SKM-1 treated with dmso at 0.1 percent for 144 hours (cell line): ENCODE results near the gene PI4K2B.
A peak's percentile ranks its signal among the peaks of the same experiment; 100 is the strongest.
"Not testable (repeated sequence)": the region's sequence is repeated elsewhere in the genome, so short reads cannot be mapped to it uniquely, and the experiment has no call there.

Experiments used
- DNase-seq: peaks from one replicate; lab custom pipeline; 2025; ENCODE audit not compliant: unreplicated experiment; lab: John Stamatoyannopoulos, UW

PI4K2B gene

DNA sequence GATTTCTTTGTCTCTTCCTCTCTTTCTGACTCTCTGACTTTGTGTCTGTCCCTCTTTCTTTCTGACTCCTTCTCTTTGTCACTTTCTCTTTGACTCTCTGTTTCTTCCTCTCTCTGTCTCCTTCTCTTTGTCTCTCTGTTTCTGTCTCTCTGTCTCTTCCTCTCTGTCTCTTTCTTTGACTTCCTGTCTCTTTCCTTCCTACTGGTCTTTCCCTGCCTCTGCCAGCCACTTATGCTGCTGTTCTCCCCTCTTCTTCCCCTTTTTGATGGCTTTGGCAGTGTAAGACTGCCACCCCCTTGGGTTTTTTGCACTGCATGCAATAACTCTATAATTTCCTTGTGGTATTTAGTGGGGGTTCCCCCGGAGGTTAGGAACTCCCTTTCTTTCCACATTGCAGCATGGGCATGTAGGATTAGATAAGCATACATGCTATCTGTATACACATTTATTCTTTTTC lies 6.9 kb downstream of the PI4K2B start:
- peak; percentile 54 for DNase-seq

DNA sequence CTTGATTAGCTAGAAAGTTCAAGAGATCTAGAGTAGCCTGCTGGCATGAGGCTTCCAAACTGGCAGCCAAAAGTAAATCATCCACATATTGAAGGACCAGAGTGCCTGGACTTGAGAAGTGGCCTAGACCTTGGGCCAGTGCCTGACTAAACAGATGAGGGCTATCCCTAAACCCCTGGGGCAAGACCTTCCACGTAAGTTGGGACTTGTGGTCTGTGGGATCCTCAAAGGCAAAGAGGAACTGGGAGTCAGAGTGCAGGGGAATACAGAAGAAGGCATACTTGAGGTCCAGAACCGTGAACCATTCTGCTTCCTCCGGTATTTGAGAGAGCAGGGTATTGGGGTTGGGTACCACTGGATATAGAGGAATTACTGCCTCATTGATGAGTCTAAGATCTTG lies 8.4 kb downstream of the PI4K2B start:
- not testable (repeated sequence) for DNase-seq

DNA sequence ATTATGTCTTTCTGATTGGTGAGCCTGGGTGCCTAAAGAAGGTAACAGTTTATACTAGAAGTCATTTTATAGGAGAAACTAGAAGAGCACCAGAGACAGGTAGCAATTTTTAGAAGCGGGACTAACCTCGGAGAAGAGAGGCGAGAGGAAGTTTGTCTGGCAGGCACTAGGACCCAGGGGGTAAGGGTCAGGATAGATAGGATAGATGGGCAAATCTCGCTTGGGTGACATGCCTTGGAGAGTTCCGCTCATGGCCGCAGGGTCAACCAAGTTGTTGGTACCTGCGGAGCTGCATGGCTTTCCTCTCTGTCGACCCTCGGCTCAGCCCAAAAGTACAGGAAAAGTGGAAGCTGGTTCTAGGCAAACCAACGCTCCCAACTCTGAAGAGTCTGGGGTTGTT lies 11.3 kb downstream of the PI4K2B start:
- no peak for DNase-seq

DNA sequence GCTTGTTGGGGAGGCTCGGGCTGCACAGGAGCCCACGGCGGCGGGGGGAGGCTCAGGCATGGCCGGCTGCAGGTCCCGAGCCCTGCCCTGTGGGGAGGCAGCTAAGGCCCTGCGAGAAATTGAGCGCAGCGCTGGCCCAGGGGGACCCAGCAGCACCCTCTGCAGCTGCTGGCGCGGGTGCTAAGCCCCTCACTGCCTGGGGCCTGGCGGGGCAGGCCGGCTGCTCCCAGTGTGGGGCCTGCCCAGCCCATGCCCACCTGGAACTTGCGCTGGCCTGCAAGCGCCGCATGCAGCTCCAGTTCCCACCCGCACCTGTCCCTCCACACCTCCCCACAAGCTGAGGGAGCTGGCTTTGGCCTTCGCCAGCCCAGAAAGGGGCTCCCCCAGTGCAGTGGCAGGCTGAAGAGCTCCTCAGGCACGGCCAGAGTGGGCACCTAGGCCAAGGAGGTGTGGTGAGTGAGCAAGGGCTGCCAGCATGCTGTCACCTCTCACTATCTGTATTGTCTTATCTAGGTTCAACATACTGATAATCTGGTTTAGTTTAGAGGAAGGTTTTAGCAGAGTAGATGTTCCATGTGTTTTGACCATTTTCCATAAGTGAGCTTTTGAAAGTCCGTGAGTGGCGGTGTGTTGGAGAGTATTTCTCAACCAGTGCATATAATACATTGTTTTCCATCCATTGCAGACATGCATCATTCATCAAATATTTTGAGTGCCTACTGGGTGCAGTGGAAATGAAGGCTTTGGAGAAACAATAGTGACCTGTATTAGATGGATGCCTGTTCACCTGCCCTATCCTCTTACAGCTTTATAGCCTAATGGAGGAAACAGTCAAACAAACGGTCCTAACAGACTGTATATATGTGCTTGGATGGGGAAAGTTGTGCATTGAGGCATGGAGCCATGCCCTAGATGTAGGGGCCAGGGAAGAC lies 13.1 kb downstream of the PI4K2B start:
- DNase-seq: no peak

DNA sequence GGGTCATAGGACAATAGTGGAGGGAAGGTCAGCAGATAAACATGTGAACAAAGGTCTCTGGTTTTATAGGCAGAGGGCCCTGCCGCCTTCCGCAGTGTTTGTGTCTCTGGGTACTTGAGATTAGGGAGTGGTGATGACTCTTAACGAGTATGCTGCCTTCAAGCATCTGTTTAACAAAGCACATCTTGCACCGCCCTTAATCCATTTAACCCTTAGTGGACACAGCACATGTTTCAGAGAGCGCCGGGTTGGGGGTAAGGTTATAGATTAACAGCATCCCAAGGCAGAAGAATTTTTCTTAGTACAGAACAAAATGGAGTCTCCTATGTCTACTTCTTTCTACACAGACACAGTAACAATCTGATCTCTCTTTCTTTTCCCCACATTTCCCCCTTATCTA lies 15.0 kb downstream of the PI4K2B start:
- DNase-seq: not testable (repeated sequence)

DNA sequence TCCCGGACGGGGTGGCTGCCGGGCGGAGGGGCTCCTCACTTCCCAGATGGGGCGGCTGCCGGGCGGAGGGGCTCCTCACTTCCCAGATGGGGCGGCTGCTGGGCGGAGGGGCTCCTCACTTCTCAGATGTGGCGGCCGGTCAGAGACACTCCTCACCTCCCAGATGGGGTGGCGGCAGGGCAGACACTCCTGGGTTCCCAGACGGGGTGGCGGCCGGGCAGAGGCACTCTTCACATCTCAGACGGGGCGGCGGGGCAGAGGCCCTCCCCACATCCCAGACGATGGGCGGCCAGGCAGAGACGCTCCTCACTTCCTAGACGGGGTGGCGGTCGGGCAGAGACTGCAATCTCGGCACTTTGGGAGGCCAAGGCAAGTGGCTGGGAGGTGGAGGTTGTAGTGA lies 15.7 kb downstream of the PI4K2B start:
- DNase-seq: not testable (repeated sequence)

DNA sequence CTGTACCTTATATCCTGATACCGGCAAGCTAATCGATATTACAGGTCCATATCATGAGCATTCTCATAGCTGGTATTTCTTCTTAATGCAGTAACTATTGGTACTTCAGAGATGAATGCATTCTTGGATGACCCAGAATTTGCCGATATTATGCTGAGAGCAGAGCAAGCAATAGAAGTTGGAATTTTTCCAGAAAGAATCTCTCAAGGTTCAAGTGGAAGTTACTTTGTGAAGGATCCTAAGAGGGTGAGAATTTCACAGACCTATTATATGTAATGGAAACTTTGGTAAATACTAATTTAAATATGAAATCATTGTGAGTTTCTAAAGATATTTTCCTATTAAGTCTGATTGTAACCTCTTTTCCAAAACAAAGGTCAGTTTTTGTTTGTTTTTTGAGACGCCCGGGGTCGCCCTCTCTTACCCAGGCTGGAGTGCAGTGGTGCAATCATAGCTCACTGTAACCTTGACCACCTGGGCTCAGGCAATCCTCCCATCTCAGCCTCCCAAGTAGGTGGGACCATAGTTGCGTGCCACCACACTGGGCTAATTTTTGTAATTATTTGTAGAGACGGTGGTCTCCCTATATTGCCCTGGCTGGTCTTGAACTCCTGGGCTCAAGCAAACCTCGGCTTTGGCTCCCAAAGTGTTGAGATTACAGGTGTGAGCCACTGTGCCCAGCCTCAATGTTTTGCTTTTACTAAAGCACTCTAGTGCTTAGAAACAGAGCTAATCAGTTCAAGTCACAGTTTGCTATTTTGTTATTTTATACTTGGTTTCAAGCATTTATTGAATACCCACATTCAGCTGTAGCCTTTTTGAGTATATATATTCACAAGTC lies 18.6 kb downstream of the PI4K2B start:
- no peak for DNase-seq

DNA sequence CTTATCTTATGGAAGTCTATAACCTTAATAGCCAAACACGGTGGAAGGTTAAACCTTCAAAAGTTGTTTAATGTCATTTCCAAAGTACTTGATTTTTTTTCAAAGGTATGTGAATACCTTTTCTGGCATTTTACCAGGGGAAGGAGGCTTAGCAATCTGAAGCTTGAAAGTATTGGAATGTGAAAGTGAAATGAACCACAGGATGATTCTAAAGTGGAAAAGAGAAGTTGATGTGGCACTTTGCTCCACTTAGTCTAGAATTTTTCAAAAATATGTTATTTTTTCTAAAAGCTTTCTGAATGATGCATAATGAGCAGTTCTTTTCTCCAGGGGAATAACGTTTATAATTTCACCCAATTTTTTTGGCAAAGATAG lies 19.2 kb downstream of the PI4K2B start:
- DNase-seq: no peak

DNA sequence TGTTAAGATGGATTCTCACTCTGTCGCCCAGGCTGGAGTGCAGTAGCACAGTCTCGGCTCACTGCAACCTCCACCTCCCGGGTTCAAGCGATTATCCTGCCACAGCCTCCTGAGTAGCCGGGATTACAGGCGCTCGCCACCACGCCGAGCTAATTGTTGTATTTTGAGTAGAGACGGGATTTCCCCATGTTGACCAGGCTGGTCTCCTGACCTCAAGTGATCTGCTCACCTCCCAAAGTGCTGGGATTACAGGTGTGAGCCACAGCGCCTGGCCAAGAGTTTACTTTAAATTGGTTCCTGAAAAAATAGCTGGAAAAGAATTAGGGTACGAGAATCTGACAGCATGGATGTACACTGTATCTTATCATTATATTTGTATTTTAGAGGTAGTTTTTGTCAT lies 20.0 kb downstream of the PI4K2B start:
- DNase-seq: not testable (repeated sequence)

DNA sequence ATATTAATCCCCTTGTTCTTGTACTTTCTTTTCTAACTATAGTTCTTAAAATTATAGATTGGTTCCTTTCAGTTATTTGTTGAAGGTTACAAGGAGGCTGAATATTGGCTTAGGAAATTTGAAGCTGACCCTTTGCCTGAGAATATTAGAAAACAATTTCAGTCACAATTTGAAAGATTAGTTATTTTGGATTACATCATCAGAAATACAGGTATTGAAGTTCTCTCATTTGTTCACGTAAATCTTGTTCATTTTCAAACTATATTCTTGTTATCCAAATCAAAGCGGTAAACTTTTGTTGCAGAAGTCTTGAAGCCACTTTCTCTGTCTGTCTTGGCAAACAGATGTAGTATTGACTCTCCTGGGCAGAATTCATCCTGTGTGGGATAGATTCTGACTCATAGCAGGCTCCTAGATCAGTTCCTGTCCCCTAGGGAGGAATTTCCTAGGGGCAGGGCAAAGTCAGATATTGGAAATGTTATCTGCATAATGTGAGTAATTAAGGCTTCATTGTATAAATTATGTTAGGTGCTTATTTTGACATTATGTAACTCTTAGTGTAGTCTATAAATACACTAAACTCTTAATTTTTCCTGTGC lies 25.2 kb downstream of the PI4K2B start:
- no peak for DNase-seq

DNA sequence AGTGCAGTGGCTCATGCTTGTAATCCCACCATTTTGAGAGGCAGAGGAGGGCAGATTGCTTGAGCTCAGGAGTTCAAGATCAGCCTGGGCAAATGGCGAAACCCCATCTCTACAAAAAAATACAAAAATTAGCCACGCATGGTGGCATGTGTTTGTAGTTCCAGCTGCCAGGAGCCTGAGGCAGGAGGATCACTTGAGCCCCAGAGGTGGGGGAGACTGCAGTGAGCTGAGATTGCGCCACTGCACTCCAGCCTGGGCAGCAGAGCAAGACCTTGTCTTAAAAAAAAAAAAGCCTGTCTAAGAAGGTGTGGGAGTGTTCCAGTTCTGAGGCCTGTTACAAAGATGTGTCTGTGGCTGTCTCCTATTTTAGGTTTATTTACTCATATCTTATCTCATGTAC lies 38.0 kb downstream of the PI4K2B start:
- no peak for DNase-seq

DNA sequence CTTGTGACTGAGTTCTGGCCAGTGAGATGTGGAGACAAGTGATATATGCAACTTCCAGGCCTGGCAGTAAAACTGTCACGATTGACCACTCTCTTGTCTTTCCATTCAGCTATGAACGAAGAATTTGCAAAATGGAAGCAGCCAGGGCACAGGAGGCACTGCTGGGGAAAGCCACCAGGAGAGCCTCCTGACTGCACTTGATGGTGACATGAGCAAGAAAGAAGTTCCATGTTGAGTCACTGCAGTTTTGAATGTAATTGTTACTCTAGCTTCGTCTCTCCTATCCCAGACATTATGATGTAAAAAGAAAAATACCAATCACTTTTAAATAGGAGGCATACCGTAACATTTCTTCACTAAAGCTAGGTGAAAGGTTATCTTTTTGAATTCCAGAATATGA lies 46.4 kb downstream of the PI4K2B start:
- no peak for DNase-seq

DNA sequence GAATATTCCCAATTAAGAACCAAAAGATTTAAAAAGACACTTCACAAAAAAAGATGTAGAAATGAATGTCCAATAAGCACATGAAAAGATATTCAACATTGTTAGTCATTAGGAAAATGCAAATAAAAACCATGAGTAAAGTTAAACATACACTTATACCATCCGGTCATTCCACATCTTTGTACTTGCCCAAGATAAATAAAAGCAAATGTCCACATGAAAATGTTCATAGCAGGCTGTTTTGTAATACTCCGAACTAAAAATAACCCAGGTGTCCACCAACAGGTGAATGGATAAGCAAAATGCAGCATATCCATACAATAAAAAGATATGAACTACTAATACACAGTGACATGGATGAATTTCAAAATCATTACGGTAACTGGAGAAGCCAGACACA lies 50.1 kb downstream of the PI4K2B start:
- no peak for DNase-seq

DNA sequence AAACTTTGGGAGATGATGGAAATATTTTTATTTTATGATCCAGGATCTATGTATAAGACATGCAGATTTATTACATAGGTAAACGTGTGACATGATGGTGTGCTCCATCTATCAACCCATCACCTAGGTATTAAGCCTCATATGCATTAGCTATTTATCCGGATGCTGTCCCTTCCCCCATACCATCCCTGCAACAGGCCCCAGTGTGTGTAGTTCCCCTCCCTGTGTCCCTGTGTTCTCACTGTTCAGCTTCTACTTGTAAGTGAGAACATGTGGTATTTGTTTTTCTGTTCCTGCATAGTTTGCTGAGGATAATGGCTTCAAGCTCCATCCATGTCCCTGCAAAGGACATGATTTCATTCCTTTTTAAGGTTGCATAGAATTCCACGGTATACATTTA lies 50.6 kb downstream of the PI4K2B start:
- DNase-seq: no peak

DNA sequence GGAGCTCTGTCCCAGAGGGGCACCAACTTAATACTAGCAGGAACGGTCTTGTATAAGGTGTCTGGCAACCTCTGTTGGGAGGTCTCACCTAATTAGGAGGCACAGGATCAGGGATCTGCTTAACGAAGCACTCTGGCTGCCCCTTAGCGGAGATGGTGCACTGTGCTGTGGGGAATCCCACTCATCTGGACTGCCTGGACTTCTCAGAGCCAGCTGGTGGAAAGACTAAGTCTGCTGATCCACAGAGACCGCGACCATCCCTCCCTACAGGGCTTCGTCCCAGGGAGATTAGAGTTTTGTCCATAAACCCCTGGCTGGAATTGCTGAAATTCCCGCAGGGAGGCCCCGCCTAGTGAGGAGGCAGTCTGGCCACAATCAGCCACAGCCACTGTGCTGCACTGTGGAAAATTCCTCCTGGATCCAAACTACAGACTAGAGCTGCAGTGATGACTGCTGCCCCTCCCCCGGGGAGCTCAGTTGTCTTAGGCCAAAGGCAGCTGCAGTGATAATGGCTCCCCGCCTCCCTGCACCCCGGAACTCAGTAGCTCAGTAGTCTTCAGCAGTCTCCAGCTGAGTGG lies 56.7 kb downstream of the PI4K2B start:
- no peak for DNase-seq

DNA sequence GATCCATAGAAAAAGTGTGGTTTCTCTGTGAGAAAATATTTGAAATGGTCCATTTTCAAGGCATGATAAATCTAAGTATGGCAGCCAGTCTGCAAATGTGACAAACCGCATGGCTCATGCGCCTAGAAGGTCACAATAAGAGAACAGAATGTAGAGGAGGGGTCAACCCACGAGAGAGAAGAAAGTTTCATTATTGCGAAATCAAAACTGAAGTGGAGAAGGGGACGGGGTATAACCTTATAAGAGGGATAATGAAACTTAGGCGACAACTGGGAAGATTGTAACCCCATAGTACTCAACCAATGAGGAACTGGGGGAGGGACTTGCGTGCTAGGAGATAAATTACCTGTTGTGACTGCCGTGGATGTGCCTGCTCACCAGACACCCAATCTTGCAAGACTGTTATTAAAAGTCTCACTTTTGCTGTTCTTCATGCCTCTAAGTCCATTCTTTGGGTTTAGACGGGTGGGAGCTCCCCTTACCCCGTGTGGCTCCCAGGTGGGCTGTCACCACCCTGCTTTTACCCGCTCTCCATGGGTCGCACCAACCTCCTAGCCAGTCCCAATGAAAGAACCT lies 57.4 kb downstream of the PI4K2B start:
- DNase-seq: no peak

DNA sequence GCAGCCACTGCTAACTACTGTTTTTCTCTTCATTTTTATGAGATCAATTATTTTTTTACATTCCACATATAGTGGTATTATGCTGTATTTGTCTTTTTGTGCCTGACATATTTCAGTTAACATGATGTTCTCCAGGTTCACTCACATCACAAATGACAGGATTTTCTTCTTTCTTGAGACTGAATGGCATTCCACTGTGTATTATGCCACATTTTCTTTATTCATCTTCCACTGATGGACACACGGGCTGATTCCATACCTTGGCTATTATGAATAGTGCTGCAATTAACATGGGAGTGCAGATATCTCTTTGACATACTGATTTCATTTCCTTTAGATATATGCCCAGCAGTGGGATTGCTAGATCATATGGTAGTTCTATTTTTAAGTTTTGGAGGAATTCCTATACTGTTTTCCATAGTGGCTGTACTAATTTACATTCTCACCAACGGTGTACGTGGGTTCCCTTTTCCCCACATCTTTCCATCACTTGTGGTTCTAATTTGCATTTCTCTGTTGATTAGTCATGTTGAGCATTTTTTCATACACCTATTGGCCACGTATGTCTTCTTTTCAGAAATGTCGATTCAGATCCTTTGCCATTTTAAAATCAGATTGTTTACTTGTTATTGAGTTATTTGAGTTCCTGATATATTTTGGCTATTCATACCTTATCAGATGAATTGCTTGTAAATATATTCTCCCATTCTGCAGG lies 63.9 kb downstream of the PI4K2B start:
- DNase-seq: no peak

DNA sequence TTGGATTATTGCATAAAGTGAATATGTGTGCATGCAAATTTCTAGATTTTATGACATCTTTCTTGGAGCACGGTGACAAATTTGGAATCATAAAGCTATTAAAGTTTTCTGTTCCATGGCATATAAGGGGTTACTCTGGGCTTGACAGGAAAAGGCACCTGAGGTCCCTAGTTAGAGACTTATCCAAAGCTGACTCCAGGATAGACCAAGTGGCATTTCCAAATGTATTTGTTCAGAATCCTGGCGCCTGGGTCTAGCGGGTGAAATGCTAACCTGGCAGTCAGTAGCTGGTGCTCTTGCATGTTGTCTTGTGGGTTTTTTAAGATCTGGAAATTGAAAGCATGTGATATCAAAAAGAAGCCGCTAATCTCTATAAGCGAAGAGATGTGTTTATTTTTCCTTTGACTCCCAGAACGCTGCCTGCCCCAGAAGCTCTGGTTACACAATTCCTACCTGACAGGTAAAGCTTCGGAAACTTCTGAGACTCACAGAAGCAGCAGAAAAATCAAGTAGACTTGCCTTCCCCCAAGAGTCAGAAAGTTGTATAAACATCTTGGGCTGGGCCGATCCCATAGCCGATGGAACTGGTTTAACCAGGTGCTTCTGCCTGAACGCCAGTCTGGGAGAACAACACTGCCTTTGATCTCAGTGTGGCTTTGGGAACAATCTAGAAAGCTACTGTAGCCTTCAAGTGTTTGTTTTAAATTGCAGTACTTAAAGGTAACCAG lies 65.8 kb downstream of the PI4K2B start:
- DNase-seq: no peak

DNA sequence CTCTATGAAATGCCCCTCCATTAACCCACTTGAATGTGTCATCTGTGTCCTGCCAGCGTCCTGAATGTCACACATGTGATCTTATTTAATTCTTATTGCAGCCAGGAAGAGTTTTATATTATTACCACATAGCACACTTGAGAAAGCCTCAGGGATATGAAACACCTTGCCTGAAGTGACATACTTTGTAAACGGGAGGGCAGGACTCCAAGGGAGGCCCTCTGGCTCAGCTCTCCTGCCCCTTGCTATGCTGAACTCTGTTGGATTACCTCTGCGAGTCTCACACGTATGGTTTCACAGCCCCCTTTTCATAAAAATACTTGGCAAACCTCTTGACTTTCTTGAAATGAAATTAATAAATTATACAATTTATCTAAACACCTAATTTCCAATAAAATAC lies 67.6 kb downstream of the PI4K2B start:
- no peak for DNase-seq

DNA sequence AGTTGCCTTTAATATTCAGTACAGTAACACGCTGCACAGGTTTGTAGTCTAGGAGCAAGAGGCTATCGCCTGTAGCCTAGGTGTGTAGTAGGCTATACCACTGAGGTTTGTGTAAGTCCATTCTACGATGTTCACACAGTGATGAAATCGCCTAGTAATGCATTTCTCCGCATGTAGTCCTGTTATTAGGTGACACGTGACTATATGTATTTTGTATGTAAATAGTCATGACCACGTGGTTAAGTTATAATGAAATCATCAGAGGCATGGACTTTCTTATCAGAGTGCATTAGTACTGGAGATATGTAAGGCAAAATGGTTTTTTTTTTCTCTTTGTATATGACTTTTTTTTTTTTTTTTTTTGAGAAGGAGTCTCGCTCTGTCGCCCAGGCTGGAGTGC lies 68.8 kb downstream of the PI4K2B start:
- no peak for DNase-seq
